GM10266 (cell line): ENCODE measurements around the gene NCL.

ENCODE experiments used
- DNase-seq: peaks from one replicate; pipeline ENCODE4 v3.0.0; 2012; ENCODE audit errors: extremely low spot score
- CTCF ChIP-seq: IDR thresholded peaks from 2 replicates; pipeline ENCODE4 v1.5.1; 2012; ENCODE audit warnings: mild to moderate bottlenecking, low read depth; ENCODE audit not compliant: control insufficient read depth, insufficient read depth; ENCODE audit errors: missing control alignments

NCL gene

GRCh38 chr2:231479455-231479854 lies 15.2 kb upstream of the NCL start:
- no peak for TF ChIP-seq CTCF

GRCh38 chr2:231476920-231477319 lies 12.6 kb upstream of the NCL start:
- DNase-seq, result no peak
- TF ChIP-seq CTCF, result no peak

More at GRCh38 chr2:231479455-231479854, 15.2 kb upstream of the NCL start:
- DNase-seq, result no peak

GRCh38 chr2:231475965-231476364 lies 11.7 kb upstream of the NCL start:
- DNase-seq, result no peak
- no peak for TF ChIP-seq CTCF

GRCh38 chr2:231472816-231473215 lies 8.5 kb upstream of the NCL start:
- TF ChIP-seq CTCF, result no peak
- no peak for DNase-seq

- no peak for TF ChIP-seq CTCF
- no peak for DNase-seq
Measured at GRCh38 chr2:231470246-231470900, 6.1 kb upstream of the NCL start.

- TF ChIP-seq CTCF, result no peak
- no peak for DNase-seq
Measured at GRCh38 chr2:231469583-231469950, 5.3 kb upstream of the NCL start.

GRCh38 chr2:231467613-231468530 lies 3.6 kb upstream of the NCL start:
- DNase-seq, result no peak
- no peak for TF ChIP-seq CTCF
